Measurements from ENCODE around the gene GLI3. TPM values are rescaled to one million over a fixed set of nuclear protein-coding genes. Genes with fewer than 3 reads are reported as not detected.

GLI3 gene
- total and polyA plus RNA-seq, 10 of the 15 experiments (the other 5 are each of a cell fraction or from before 2014, with no cell fraction given) = 0.01 TPM; not detected in 8

- Histone ChIP-seq H3K9me3 (replicated peaks; ENCODE audit: control insufficient read depth, insufficient read depth, low read length) (no peaks in the 10 kb centered on the region), H3K79me2 (ENCODE audit: control insufficient read depth, insufficient read depth, low read length) (no peaks in the 10 kb centered on the region), H3K36me3 (ENCODE audit: control insufficient read depth in 2 of 2, insufficient read depth in 2 of 2, low read length in 1 of 2) (no peaks in the 10 kb centered on the region), H3K27me3 (replicated peaks in 1 of 2; ENCODE audit: control insufficient read depth in 2 of 2, insufficient read depth in 2 of 2, low read length in 1 of 2) (no peaks in the 10 kb centered on the region; a peak in 1 of 4 replicates), H3K9ac (ENCODE audit: control insufficient read depth, insufficient read depth, low read length) (no peak overlapping the region), H4K20me1 (ENCODE audit: control insufficient read depth, insufficient read depth) (no peaks in the 10 kb centered on the region), H3K4me1 (ENCODE audit: control insufficient read depth, insufficient read depth, low read length) (no peaks in the 10 kb centered on the region), H3K4me2 (ENCODE audit: control insufficient read depth, insufficient read depth) (no peak overlapping the region), H3K4me3 (no peak overlapping the region), H3K27ac (ENCODE audit: control insufficient read depth, insufficient read depth) (no peak overlapping the region), H2AFZ (ENCODE audit: control insufficient read depth, low read depth, low read length) (no peak overlapping the region)
- DNase-seq (ENCODE audit: low read depth, low spot score) = no peak
- ATAC-seq = no peak
- intact Hi-C loops (cut with micrococcal nuclease; ENCODE audit: unreplicated experiment) (no loop called here), in situ Hi-C loops (cut with MboI) (no loop called here)
- ChIA-PET CTCF (no interaction called here), RAD21 (ENCODE audit: unreplicated experiment) (no interaction called here), SMC1A (ENCODE audit: uncharacterized antibody, unreplicated experiment) (no interaction called here), POLR2A (no interaction called here)
- no peak for FAIRE-seq
- no TSS peak for BruUV-seq (replicated peaks)
- 27% methylated on average over 7 of the region's 7 CpGs for WGBS (ENCODE audit: insufficient coverage, insufficient replicate concordance, low lambda C conversion rate, missing lambda C conversion rate)
- no peak for TF ChIP-seq JUND (IDR thresholded peaks at IDR 0.05; ENCODE audit: low read depth, low read length)
- TF ChIP-seq KAT2A (conservative IDR thresholded peaks at IDR 0.05; ENCODE audit: control insufficient read depth, low read depth, low read length) = no peak
- TF ChIP-seq ZZZ3 (IDR thresholded peaks at IDR 0.05; ENCODE audit: control insufficient read depth, insufficient read length, low read depth) = no peak
- no peak for TF ChIP-seq BHLHE40 (IDR thresholded peaks at IDR 0.05; ENCODE audit: borderline replicate concordance in 1 of 2, low read depth in 2 of 2, low read length in 1 of 2)
- TF ChIP-seq CTCF (IDR thresholded peaks at IDR 0.05 in 2 of 3, conservative IDR thresholded peaks at IDR 0.05 in 1 of 3; ENCODE audit: control insufficient read depth in 2 of 3, extremely low read depth in 1 of 3, insufficient read depth in 1 of 3, low read depth in 3 of 3, low read length in 3 of 3) = no peak
- TF ChIP-seq NFXL1 (IDR thresholded peaks at IDR 0.05; ENCODE audit: borderline replicate concordance) = no peak
- no peak for TF ChIP-seq WRNIP1 (IDR thresholded peaks at IDR 0.05; ENCODE audit: borderline replicate concordance, low read depth, low read length)
- TF ChIP-seq, protein P1, sequence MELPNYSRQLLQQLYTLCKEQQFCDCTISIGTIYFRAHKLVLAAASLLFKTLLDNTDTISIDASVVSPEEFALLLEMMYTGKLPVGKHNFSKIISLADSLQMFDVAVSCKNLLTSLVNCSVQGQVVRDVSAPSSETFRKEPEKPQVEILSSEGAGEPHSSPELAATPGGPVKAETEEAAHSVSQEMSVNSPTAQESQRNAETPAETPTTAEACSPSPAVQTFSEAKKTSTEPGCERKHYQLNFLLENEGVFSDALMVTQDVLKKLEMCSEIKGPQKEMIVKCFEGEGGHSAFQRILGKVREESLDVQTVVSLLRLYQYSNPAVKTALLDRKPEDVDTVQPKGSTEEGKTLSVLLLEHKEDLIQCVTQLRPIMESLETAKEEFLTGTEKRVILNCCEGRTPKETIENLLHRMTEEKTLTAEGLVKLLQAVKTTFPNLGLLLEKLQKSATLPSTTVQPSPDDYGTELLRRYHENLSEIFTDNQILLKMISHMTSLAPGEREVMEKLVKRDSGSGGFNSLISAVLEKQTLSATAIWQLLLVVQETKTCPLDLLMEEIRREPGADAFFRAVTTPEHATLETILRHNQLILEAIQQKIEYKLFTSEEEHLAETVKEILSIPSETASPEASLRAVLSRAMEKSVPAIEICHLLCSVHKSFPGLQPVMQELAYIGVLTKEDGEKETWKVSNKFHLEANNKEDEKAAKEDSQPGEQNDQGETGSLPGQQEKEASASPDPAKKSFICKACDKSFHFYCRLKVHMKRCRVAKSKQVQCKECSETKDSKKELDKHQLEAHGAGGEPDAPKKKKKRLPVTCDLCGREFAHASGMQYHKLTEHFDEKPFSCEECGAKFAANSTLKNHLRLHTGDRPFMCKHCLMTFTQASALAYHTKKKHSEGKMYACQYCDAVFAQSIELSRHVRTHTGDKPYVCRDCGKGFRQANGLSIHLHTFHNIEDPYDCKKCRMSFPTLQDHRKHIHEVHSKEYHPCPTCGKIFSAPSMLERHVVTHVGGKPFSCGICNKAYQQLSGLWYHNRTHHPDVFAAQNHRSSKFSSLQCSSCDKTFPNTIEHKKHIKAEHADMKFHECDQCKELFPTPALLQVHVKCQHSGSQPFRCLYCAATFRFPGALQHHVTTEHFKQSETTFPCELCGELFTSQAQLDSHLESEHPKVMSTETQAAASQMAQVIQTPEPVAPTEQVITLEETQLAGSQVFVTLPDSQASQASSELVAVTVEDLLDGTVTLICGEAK (IDR thresholded peaks at IDR 0.05; ENCODE audit: borderline replicate concordance) = no peak
- TF ChIP-seq ZSCAN29 (IDR thresholded peaks at IDR 0.05) = no peak
- TF ChIP-seq EGR1 (IDR thresholded peaks at IDR 0.05; ENCODE audit: borderline replicate concordance in 1 of 2, low read depth in 2 of 2, low read length in 2 of 2) = no peak
- no peak for TF ChIP-seq SRF (IDR thresholded peaks at IDR 0.05; ENCODE audit: low read depth in 2 of 2, low read length in 2 of 2)
- no peak for TF ChIP-seq E2F4 (IDR thresholded peaks at IDR 0.05; ENCODE audit: low read depth, low read length)
- no peak for TF ChIP-seq EZH2 (IDR thresholded peaks at IDR 0.05; ENCODE audit: borderline replicate concordance, control insufficient read depth, low read depth, low read length)
- TF ChIP-seq MAX (IDR thresholded peaks at IDR 0.05; ENCODE audit: low read depth, low read length) = no peak
- no peak for TF ChIP-seq STAT1 (conservative IDR thresholded peaks at IDR 0.05)
- no peak for TF ChIP-seq RB1 (IDR thresholded peaks at IDR 0.05; ENCODE audit: borderline replicate concordance)
- TF ChIP-seq ETV6 (conservative IDR thresholded peaks at IDR 0.05 in 1 of 2, IDR thresholded peaks at IDR 0.05 in 1 of 2; ENCODE audit: borderline replicate concordance in 1 of 2, low read depth in 1 of 2) = no peak
- no peak for TF ChIP-seq HDAC2 (IDR thresholded peaks at IDR 0.05)
These were observed 141.2 kb downstream of the GLI3 start for GRCh38 chr7:42095791-42096190.

Data from GM12878 (cell line).